ENCODE measurements around the gene DLGAP4.

DLGAP4 gene

DNA sequence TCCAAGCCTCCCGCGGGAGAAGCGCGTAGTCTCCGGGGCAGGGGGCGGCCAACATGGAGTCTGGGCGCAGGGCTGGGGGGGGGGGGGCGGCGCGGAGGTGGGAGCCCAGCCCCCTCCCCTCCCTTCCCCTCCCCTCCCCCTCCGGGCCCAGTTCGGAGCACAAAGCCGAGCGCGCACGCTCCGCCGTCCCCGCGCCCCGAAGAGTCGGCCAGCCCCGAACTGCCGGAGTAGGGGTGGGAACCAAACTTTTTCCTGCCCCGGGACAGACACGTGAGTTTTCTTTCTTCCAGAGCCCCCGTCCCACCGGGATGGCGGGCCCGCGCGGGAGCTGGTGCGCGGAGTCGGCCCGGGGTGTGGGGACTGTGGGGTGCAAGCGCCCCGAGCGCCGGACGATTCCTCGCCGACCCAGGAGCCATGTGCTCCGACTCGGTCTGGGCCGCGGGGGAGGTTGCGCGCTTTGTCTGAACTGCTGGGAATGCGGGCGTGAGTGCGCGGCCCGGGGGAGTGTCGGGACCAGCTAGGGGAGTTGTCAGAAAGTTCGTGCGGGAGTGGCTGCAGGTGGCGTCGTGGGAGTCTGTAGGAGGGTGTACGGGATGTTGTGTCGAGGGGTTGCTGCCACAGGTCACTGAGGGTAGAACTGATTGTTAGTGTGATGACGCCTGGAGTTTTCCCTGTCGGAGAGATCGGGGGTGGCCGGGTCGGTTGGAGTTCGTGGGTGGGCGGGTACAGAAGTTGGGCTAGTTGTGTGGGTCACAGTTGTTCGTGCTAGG is 268.4 kb downstream of the DLGAP4 start:
- in situ Hi-C loops (cut with HindIII; ENCODE audit: low sequenced_read_pairs): no loop called here

DNA sequence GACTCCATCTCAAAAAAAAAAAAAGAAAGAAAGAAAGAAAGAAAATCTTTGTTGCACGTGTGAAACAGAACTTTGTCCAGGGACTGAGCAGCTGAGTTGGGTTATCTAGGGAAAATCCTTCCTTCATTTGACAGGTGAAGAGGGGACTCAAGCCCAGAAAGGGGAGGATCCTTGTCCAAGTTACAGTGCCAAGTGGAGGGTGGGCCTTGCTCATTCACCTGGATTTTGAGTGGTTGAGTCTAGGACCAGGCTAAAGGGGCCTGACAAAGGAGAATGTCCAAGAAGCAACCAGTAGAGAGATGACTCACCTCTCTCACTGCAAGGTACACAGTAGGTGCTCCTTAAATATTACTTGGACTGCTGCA is 269.9 kb downstream of the DLGAP4 start:
- in situ Hi-C loops (cut with HindIII; ENCODE audit: low sequenced_read_pairs): no loop called here
